ENCODE results near the gene PHRF1.

PHRF1 gene

DNA sequence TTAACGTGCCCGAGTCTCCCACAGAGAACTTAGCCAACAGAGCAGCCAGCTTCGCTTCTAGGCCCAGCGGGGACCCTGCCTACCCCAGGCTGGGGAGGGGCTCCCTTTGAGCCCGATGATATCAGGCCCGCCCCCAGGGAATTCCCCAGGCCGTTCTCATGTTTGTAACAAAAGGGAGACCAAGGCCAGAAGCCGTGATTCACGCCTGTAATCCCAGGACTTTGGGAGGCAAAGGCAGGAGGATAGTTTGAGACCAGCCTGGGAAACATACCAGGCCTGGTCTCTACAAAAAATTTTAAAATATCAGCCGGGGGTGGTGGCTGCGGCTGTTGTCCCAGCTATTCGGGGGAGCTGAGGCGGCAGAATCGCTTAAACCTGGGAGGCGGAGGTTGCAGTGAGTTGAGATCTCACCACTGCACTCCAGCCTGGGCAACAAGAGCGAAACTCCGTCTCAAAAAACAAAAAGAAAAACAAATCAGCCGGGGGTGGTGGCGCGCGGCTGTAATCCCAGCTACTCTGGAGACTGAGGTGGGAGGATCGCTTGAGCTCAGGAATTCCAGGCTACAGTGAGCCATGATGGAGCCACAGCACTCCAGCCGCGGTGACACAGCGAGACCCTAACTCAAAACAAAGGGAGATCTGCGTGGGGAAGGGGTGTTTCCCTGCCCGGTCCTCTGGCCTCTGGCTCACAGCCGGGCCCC, 62.5 kb downstream of the PHRF1 start:
- H3K27ac ChIP-seq, result no peak overlapping the region
- TF ChIP-seq, protein P1, sequence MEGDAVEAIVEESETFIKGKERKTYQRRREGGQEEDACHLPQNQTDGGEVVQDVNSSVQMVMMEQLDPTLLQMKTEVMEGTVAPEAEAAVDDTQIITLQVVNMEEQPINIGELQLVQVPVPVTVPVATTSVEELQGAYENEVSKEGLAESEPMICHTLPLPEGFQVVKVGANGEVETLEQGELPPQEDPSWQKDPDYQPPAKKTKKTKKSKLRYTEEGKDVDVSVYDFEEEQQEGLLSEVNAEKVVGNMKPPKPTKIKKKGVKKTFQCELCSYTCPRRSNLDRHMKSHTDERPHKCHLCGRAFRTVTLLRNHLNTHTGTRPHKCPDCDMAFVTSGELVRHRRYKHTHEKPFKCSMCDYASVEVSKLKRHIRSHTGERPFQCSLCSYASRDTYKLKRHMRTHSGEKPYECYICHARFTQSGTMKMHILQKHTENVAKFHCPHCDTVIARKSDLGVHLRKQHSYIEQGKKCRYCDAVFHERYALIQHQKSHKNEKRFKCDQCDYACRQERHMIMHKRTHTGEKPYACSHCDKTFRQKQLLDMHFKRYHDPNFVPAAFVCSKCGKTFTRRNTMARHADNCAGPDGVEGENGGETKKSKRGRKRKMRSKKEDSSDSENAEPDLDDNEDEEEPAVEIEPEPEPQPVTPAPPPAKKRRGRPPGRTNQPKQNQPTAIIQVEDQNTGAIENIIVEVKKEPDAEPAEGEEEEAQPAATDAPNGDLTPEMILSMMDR (IDR thresholded peaks at IDR 0.05), result no peak
- H3K4me3 ChIP-seq (ENCODE audit: low read depth in 1 of 2, low read length in 1 of 2), result no peak overlapping the region
- peaks cover 66% of the 10 kb centered on the region for H3K27me3 ChIP-seq
- H3K9me3 ChIP-seq, result no peaks in the 10 kb centered on the region
- H3K4me1 ChIP-seq (ENCODE audit: control insufficient read depth in 1 of 2, insufficient read depth in 1 of 2, low read depth in 1 of 2, low read length in 1 of 2), result peaks cover 11 to 20% of the 10 kb centered on the region in 2 experiments
- H3K36me3 ChIP-seq, result peaks cover 15% of the 10 kb centered on the region

DNA sequence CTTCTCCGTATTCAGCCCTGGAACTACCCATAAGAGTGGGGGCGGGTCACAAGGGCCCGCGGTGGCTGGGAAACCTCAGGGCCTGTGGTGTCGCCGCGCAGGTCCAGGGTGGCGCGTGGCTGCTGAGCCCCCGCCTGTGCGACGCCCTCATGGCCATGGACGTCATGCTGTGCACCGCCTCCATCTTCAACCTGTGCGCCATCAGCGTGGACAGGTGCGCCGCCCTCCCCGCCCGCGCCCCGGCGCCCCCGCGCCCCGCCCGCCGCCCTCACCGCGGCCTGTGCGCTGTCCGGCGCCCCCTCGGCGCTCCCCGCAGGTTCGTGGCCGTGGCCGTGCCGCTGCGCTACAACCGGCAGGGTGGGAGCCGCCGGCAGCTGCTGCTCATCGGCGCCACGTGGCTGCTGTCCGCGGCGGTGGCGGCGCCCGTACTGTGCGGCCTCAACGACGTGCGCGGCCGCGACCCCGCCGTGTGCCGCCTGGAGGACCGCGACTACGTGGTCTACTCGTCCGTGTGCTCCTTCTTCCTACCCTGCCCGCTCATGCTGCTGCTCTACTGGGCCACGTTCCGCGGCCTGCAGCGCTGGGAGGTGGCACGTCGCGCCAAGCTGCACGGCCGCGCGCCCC, 63.2 kb downstream of the PHRF1 start:
- peaks cover 66% of the 10 kb centered on the region for H3K27me3 ChIP-seq
- no peaks in the 10 kb centered on the region for H3K9me3 ChIP-seq
- no peak overlapping the region for H3K4me3 ChIP-seq (ENCODE audit: low read depth in 1 of 2, low read length in 1 of 2)
- no peak overlapping the region for H3K27ac ChIP-seq
- peaks cover 21% of the 10 kb centered on the region for H3K36me3 ChIP-seq
- TF ChIP-seq, protein P1 (IDR thresholded peaks at IDR 0.05), result no peak
- peaks cover 11 to 20% of the 10 kb centered on the region in 2 experiments for H3K4me1 ChIP-seq (ENCODE audit: control insufficient read depth in 1 of 2, insufficient read depth in 1 of 2, low read depth in 1 of 2, low read length in 1 of 2)

DNA sequence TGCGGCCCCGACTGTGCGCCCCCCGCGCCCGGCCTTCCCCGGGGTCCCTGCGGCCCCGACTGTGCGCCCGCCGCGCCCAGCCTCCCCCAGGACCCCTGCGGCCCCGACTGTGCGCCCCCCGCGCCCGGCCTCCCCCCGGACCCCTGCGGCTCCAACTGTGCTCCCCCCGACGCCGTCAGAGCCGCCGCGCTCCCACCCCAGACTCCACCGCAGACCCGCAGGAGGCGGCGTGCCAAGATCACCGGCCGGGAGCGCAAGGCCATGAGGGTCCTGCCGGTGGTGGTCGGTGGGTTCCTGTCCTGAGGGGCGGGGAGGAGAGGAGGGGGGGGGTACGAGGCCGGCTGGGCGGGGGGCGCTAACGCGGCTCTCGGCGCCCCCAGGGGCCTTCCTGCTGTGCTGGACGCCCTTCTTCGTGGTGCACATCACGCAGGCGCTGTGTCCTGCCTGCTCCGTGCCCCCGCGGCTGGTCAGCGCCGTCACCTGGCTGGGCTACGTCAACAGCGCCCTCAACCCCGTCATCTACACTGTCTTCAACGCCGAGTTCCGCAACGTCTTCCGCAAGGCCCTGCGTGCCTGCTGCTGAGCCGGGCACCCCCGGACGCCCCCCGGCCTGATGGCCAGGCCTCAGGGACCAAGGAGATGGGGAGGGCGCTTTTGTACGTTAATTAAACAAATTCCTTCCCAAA, 63.9 kb downstream of the PHRF1 start:
- no peaks in the 10 kb centered on the region for H3K9me3 ChIP-seq
- TF ChIP-seq, protein P1 (IDR thresholded peaks at IDR 0.05), result no peak
- peaks cover 11 to 20% of the 10 kb centered on the region in 2 experiments for H3K4me1 ChIP-seq (ENCODE audit: control insufficient read depth in 1 of 2, insufficient read depth in 1 of 2, low read depth in 1 of 2, low read length in 1 of 2)
- H3K36me3 ChIP-seq, result peaks cover 24% of the 10 kb centered on the region
- H3K27ac ChIP-seq, result no peak overlapping the region
- peak overlapping the region; percentile 49 to 62 for H3K4me3 ChIP-seq (ENCODE audit: low read depth in 1 of 2, low read length in 1 of 2)
- peaks cover 63% of the 10 kb centered on the region for H3K27me3 ChIP-seq

DNA sequence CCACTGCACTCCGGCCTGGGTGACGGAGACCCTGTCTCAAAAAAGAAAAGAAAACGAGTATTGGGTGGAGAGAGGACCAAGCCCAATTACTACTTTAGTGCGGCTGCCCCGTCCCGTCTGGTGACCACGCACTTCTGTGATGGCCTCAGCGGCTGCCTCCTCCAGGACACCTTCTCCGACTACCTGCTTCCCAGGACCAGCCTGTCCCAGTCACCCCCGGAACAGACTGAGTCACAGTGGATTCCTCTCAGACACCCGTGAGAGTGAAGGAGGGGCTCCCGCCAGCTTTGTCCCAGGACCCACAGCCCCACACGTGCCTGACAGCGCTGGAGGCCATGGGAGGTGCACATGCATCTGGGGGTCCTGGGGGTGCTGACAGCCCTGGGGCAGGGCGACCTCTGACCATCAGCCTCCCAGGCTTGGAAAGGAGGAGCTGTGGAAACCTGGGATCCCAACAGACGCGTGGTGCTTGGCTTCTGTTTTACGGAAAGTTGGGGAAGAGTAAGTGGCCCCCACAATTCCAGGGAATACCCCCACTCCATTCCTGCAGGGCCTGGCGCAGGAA, 65.6 kb downstream of the PHRF1 start:
- H3K36me3 ChIP-seq, result peaks cover 30% of the 10 kb centered on the region

DNA sequence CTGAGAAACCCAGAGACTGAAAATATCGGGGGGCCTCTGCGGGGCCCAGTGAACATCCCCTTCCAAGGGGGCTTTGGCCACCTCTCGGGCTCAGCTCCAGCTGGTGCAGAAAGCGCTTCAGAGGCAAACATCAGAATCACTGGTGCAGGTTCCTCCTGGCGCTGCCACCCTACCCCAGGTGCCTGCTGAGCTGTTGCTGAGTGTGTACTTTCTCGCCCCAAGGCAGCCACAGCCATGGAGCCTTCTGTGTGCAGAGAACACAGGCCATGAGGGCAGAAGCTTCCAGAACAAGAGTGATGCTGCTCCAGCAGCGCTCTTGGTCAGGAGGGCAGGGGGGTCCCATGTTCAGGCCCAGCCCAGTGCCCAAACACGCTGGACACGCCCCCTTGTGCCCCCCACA, 67.1 kb downstream of the PHRF1 start:
- H3K4me3 ChIP-seq (ENCODE audit: low read depth in 1 of 2, low read length in 1 of 2), result no peak overlapping the region
- no peak overlapping the region for H3K27ac ChIP-seq
- TF ChIP-seq, protein P1 (IDR thresholded peaks at IDR 0.05), result no peak
- peaks cover 31% of the 10 kb centered on the region for H3K27me3 ChIP-seq
- no peaks in the 10 kb centered on the region for H3K9me3 ChIP-seq
- H3K36me3 ChIP-seq, result peaks cover 37% of the 10 kb centered on the region
- peaks cover 11 to 17% of the 10 kb centered on the region in 2 experiments for H3K4me1 ChIP-seq (ENCODE audit: control insufficient read depth in 1 of 2, insufficient read depth in 1 of 2, low read depth in 1 of 2, low read length in 1 of 2)

More for the DNA sequence above, 65.6 kb downstream of the PHRF1 start:
- Histone ChIP-seq H3K9me3 (no peaks in the 10 kb centered on the region), H3K27me3 (peaks cover 46% of the 10 kb centered on the region), H3K4me3 (ENCODE audit: low read depth in 1 of 2, low read length in 1 of 2) (no peak overlapping the region), H3K27ac (no peak overlapping the region), H3K4me1 (ENCODE audit: control insufficient read depth in 1 of 2, insufficient read depth in 1 of 2, low read depth in 1 of 2, low read length in 1 of 2) (peaks cover 11 to 20% of the 10 kb centered on the region in 2 experiments)
- TF ChIP-seq, protein P1 (IDR thresholded peaks at IDR 0.05), result no peak
